AG08395 (cell line): ENCODE results near the gene PRMT3.
"Not testable (repeated sequence)": the region's sequence is repeated elsewhere in the genome, so short reads cannot be mapped to it uniquely, and the experiment has no call there.

Experiments
- DNase-seq: peaks from one replicate; pipeline ENCODE4 v3.0.0; 2012; ENCODE audit warnings: mixed read lengths, low spot score

The PRMT3 gene

DNA sequence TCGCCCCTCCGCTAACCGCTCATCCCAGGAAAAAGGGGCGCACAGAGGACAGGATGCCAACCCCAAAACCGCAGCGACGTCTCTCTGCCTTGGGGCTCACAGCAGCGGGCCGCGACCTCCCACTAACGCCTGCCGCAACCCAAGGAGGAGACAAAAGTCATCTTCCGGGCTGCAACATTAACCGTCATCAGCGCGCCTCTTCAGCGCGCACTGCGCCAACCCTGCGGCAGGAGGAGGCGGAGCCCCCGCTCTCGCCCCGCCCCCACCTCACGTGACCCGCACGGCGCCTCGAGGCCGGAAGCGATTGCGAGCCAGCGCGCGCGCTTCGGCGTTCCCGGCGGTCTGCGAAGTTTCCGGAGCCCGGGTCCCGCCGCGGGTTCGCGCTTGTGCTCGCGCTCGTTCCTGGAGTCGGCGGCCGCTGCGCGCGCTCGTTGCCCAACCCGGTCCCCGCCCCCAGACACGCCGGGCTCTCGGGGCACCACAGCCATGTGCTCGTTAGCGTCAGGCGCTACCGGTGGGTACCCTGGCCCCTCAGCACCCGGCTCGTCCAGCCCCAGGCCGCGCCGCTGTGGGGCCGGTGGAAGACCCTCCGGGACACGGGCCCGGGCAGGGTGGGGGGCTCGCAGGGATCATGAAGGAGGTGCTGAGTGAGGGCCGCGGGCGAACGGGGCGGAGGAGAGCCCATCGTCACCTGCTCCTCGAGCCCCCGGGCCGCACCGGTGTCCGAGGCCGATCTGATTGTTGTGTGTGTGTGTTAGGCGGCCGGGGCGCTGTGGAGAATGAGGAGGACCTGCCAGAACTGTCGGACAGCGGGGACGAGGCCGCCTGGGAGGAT, at the start of gene PRMT3:
TSS of gene PRMT3 (plus strand) at position 456 of the 835 bp plus-strand sequence. CDS start at position 487, 31 bp downstream.
- DNase-seq: peak; percentile 97

DNA sequence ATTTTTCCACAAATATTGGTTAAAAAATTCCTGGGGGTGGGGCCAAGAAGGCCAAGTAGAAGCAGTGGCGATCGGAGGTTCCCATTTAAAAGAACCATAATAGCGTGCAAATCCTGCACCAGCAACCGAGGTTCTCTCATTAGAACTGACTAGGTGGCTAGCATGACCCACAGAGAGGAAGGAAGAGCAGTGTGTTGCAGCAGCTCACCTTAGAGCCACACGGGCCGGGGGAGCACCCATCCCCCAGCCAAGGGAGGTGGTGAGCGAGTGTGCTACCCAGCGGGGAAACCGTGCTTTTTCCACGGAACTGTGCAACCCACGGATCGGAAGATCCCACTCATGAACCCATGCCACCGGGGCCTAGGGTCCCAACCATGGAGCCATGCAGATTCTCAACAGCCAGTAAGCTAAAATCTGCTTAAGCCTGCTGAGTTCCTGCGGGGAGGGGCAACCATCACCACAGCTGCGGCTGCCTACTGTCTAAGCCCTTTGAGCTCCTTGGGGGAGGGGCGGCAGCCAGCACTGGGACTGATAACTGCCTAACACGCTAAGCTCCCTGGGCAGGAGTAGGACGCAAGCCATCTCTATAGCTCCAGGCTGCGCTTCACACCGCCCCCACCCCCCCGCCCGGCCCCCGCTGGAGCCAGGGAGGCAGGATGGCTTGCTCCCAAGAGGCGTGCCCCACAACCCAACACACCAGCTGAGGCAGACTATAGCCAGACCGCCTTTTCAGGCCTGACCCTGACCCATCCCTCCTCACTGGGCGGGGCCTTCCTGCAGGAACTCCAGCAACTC, 45.0 kb upstream of the PRMT3 start:
- no peak for DNase-seq

DNA sequence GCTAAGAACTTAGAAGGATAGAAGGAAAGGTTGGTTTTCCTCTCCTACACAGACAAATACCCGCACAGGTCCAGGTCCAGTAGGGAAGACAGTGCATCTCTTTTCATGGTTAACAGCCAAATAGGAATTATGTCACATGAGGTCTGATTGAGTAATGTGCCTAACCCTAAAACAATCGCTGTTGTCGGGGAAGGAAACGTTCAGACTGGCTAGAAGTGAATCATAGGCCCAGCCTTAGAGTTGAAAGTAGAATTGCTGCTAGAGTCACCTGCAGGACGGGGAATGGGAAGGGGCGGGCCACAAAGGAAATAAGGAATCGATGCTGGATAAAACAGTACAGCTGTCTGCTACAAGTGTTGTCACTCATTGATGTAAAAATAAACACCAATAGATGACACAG, 36.4 kb upstream of the PRMT3 start:
- DNase-seq: no peak

DNA sequence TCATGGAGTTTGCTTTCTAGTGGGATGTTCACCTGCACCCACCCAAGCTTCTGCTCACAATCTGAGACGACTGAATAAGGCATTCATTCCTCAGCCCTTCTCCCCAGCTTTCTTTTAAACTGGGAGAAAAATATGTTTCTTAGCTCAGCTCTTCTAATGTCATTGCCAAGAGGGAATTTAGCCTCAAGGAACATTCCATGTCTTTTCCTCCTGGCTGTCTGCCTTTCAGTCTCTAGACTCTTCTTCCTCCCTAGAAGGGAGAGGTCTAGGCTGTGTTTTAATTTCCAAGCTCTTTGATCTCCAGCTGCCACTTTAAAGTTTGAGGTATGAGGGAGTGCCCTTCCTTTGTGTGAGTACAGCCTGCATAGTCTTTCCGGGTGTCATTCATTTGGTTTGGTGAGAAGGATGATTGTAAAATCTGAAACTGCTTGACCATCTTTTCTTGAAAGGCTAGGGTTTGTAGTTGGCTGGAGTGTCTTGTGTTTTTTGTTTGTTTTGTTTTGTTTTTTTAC, 35.7 kb upstream of the PRMT3 start:
- no peak for DNase-seq

DNA sequence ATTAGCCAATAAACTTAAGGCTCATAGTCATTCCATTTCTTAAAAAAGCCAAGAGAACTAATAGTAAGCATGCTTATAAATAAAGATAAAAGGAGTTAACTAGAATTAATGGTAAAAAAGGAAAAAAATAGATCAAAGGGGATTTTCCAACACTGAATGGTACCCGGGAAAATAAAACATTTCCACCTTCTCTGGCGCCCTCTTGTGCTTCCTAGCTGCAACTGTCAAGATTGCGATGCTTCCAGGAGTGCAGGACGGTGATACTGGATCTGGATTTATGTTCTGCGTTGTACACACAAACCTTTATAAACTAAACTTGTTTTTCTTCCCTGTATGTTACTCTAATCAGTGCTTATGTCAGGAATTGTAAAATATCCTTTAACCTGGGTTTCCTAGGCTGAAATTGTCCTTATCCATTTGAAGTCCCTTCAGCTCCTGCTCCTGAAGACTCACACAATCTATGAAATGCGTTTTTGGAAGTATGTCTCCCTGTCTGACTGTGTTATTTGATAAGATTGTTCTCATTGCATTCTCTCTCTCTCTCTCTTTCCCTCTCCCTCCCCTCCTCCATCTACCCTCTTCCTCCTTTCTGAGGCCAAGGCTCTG, 33.6 kb upstream of the PRMT3 start:
- DNase-seq: peak; percentile 52

DNA sequence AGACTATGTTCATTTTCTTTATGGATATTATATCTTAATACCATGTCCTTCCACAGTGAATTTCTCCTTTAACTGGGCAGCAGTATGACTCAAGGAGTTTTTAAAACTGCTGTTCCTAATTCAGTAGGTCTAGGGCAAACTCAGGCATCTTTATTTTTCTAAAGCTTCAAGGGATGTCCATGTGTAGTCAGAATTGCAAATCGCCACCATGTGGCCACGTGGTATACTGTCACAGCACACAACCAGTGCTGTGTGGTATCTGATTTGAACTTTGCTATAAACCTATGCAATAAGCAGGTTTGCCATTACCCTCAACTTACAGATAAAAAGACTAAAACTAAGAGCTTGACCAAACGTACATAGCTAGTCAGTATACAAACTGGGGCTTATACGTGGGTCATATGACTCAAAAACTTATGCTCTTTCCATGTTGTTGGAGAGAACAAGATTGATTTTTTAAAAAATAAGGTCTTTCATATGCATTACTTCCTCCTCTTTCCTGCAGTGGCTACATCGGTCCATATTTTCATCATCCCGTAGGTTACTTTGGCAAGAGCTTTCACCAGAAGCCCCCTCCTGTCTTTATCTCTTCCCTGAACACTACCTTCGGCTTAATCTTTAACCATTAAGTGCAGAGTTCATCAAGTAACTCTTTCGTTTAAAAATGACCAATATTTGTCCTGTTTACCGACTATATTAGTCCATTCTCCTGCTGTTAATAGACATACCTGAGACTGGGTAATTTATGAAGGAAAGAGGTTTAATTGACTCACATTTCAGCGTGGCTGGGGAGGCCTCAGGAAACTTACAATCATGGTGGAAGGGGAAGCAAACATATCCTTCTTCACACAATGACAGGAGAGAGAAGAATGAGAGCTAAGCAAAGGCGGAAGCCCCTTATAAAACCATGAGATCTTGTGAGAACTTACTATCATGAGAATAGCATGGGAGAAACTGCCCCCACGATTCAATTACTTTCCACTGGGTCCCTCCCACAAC, 32.0 kb upstream of the PRMT3 start:
- DNase-seq: peak; percentile 69

DNA sequence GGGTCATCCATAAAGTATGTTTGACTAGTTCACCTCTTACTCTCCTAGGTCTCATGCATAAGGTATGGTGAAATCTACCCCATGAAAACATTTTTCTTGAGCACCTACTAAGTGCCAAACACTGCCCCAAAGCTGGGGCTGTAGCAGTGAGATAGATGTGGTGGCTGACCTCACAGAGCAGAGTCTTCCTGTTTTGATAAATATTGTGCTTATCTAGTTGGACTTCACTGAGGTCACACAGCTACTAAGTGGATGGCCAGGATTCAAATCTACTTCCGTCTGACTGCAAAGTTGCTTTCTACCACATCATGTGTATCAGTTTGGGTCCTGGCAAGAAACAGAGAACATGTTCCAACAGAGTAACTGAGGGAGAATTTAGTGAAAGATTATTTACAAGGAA, 30.4 kb upstream of the PRMT3 start:
- no peak for DNase-seq

DNA sequence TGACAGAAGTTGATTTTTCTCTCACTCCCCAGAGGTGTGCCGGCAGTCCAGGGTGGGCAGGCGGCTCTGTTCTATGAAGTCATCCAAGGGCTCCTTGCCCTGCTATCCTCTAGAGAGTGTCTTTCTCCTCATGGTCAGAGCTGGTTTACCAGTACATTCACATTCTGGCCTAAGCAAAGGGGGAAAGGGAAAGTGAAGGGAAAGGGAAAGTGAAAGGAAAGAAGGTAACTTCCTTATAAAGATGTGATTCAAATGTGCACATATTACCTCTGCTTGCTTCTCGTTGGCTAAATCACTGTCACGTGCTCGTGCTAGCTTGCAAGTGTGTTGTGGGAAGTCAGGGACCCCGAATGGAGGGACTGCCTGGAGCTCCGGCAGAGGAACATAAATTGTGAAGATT, 26.9 kb upstream of the PRMT3 start:
- DNase-seq: no peak

DNA sequence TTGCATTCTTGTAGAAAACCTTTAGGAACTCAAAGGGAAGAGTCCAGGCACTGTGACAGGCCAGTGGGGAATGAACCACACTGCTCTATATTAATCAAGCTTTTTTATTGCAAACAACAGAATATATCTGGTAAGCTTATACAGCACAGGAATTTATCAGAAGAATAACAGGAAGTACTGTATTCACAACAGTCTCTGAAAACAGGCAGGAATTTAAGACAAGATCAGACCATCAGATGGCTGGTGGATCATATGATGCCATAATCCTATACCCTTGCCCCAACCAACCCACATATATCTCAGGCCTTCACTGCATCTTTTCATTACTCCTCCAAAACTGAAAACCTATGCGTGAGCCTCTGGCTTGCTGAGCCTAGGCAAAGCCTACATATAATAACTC, 25.0 kb upstream of the PRMT3 start:
- no peak for DNase-seq

DNA sequence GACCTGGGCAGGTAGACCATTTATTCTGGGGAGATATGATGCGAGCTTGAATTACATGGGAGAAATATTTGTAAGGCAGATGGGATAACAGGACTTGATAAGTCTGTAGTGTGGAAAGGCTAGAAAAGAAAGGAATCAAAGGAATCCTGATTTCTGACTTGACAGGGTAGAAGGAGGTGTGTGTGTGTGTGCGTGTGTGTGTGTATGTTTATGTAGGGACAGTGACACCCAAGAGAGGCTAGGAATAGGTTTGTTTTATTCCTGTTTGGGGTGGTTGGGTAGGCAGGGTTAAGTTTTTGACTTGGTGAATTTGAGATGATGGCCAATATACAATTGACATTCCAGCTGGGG, 24.4 kb upstream of the PRMT3 start:
- DNase-seq: no peak

DNA sequence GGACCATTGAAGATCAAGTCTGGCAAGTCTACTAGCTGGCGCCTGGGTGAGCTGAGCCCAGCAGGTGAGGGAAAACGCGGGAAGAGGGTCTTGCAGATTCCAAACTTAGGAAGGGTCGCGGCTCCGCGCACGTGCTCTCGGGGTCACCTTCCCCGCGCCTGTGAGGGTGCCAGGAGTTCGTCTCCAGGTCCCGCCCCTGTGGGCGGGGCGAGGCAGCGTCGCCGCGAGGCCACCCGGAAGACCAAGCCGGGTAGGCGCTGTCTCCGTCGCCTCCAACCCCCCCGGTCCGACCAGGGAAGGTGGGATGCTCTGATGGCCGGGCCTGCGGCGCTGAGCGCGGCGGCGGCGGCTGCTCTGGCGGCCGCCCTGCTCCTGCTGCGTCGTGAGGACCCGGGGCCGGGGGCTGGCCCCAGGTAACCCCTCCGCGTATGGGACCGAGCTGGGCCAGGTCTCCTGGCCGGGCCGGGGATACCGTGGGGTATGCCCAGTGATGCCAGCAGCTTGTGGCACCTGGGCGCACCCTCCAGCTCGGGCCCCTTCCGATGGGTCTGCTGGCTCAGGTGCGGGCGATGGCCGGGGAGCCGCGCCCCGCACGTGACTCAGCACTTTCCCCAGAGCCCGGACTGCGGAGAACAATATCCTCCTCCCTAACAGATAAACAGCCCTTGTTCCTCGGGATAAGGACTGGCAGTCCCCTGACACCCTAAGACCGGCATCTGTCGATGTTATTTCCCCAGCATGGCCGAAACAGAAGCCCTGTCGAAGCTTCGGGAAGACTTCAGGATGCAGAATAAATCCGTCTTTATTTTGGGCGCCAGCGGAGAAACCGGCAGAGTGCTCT, 23.8 kb upstream of the PRMT3 start, which contains the start of gene HTATIP2:
TSS of gene HTATIP2 (plus strand) at position 215 of the 841 bp plus-strand sequence. CDS start at position 739, 524 bp downstream.
- peak; percentile 55 for DNase-seq

DNA sequence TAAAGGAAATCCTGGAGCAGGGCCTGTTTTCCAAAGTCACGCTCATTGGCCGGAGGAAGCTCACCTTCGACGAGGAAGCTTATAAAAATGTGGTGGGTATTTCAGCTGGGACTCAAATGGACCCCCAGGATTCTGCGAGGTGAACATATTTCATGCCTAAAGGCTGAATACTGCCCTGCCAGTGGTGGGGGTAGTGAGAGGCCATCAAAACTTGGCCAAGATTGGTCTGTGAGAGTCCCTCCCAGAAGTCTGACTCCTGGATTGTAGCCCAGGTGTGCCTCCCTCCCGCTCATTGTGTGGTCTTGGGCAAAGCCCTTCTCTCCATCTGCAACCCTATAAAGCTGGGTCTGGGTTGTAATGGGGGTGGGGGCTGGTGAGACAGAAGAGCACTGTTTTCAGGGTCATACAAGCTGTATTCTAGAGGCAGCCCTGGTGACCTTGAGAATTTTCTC, 23.1 kb upstream of the PRMT3 start:
- no peak for DNase-seq

DNA sequence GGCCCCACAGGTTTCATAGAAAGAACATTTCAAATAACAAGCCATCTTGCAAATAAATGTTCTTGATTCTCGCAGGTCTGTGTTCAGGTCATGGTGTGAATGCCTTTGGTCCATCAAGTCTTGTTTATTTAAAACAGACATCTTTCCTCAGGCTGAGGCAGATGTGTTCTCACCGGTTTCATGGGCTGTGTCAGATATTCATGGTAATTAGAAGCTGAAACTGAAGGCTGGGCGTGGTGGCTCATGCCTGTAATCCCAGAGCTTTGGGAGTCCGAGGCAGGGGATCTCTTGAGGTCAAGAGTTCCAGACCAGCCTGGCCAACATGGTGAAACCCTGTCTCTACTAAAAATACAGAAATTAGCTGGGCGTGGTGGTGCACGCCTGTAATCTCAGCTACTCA, 22.1 kb upstream of the PRMT3 start:
- not testable (repeated sequence) for DNase-seq

DNA sequence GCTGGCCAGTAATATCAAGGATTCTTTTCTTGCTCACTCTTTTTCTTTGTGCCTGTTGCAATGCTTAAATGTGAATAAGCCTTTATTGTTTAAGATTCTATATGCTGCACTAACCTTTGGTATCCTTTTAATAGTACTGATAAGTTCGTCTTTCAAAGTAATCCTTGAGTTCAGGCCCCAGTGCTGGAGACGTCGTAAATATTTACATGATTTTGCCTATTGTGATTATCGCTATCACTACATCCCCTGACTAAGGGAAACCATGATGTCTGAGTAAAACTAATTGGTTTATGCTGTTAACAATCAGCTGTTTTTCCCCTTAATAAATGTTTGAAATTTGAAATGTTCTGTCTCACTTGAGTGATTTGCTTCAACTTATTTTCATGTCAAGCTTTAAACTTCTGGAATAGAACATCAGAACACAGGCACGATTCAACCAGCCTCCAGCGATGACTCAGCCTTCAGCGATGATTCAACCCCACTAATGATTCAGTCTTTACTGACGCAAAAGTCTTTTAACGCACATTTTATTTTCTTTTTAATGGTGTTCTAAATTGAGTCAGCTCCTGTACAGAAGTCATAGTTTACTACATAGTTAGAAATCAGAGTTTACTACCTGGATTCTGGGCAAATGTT, 20.1 kb upstream of the PRMT3 start:
- peak; percentile 95 for DNase-seq

DNA sequence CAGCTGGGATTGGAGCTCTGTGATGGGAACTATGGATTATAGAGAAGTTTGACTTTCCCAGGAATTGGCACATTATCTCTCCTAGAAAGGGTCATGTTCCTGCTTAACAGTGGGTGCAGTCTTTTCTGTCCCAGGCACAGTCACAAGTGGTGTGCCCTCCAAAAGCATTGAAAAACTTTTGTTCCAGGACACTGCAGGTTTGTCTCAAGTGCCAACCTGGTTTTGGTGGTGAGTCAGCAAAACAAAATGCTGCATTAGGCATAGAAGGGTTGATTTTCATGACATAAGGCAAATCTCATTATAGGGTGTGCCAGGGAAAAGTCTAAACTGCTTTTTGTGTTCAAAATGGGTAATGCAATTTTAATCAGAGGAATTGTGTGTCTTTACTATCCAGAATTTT, 19.1 kb upstream of the PRMT3 start:
- DNase-seq: no peak

DNA sequence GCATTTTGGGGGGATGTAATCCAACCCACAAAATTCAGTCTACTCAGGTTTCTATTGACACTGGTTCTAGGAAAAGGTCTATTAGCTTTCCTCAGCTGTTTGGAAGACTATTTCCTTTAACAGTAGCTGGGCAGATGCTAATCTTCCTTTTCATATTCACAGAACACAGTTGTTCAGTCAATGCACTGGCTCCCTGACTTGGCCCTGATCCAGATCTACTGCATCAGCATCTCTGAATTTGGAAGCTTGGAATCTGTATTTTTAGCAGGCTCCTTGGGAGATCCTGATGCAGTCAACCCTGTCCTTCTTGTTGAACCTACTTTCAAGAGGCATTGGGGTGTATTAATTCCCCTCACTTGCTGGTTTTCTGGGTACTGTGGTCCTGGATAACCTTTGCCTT, 17.7 kb upstream of the PRMT3 start:
- no peak for DNase-seq

DNA sequence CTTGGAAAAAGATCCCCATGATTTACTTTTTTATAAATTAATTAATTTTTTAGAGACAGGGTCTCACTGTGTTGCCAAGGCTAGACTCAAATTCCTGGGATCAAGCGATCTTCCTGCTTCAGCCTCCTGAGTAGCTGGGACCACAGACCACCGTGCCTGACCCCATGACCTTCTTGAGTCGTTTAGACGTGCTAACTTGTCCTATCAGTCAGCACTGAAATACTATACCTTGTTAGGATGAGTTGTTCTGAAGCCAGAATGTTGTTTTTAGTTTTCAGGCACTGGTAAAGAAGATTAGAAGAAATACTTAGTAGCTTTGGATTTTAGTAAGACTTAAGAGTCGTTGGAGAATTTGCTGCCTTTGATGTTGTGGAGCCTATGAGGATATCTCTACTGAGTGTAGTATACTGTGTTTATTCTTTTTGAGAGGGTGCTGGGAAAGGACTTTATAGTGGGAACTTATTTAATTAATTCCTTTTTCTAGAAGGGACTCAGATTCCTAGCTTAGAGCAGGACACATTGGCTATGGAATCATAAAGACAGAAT, 15.4 kb upstream of the PRMT3 start:
- DNase-seq: no peak

DNA sequence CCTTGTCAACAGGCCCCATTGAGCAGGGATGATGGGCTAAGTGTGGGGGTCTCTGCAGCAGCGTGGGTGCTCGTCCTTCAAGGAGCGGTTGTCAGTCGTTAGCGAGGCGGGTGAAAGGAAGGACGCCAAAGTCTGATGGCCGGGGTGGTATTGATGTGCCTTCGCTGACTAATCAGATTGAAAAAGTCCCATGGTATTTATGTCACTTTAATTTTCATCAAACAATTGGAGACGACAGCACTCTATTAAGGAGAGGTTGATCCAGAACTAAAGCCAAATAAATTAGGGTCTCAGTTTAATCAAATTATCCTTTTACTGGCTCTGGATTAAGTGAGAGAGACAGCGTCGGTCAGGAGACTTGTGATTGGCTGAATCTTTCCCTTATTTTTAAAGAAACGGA, 14.4 kb upstream of the PRMT3 start:
- DNase-seq: no peak

DNA sequence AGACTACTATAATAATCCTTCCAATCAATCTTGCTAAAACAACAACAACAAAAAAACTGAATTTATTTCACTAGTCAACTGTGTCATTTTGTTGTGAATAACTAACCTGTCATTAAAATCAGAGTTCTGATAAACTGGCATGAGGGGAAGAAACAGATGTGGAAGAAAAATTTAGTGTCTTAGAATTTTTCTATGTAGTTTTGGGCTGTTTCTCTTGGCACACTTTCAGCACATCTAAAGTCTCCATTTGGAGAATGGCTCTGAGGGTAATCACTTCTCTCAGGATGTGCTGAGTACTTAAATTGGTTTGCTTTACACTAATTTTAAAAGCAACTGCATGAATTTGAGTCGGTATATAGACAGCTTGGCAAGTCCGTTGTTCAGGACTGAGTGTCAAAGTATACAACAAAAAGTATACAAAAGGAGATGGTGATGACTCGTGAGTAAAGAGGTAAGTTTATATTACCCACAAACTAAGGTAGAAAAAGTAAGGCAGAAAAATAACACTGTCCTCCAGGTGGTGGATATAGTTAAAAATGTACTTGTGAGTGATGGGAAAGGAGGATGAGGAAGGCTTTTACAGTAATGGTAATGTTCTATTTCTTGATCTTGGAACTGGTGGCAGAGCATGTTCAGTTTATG, 13.8 kb upstream of the PRMT3 start:
- DNase-seq: no peak
